Endothelial cell of umbilical vein (primary cell): ENCODE results near the gene C12orf43. TPM values are rescaled to one million over a fixed set of nuclear protein-coding genes. Genes with fewer than 3 reads are reported as not detected.

Experiments
- BruUV-seq: library from RNA; stranded (reverse); fragments of 400-500 nt; replicated peaks from 2 replicates; lab custom pipeline; 2021; lab: Mats Ljungman, UMichigan
- CTCF ChIA-PET: fragments of 300-600, 350-600 bp; sonication (Branson Sonifier 250); formaldehyde crosslinking; loops from one replicate; lab custom pipeline; 2021; ENCODE audit warnings: antibody characterized with exemption, inconsistent platforms; lab: Charles Lee
- POLR2A ChIA-PET: fragments of 300-600, 350-600 bp; sonication (Branson Sonifier 250); formaldehyde crosslinking; loops from one replicate; lab custom pipeline; 2021; ENCODE audit warnings: antibody characterized with exemption, inconsistent platforms; lab: Charles Lee
- DNase-seq: peaks from one replicate; pipeline ENCODE4 v3.0.0-alpha.2; 2011; ENCODE audit warnings: low read depth, low spot score
- FAIRE-seq: peaks from 2 replicates; lab custom pipeline; 2011; peaks lifted over from hg19 to GRCh38; lab: Jason Lieb, UNC
- H2AFZ ChIP-seq: 2 replicates; pipeline ENCODE4 v1.6.0; 2012; ENCODE audit warnings: low read depth, low read length, control low read depth, inconsistent platforms
- H3K27ac ChIP-seq: 2 replicates; pipeline ENCODE4 v1.5.1; 2011; ENCODE audit warnings: low read depth, mild to moderate bottlenecking, control low read depth, low read length, moderate library complexity; ENCODE audit not compliant: insufficient read depth
- H3K27me3 ChIP-seq, 2 experiments: 2 replicates each; pipeline versions ENCODE4 v1.6.0 to v1.6.1; 2011; ENCODE audit warnings: low read length in 2 of 2, mixed read lengths in 1 of 2; ENCODE audit not compliant: control insufficient read depth in 2 of 2, insufficient read depth in 2 of 2
- H3K36me3 ChIP-seq, 2 experiments: 2 replicates in 1 of 2; 3 replicates in 1 of 2; pipeline ENCODE4 v1.5.1; 2011; ENCODE audit warnings: low read length in 2 of 2, mild to moderate bottlenecking in 1 of 2, moderate library complexity in 1 of 2; ENCODE audit not compliant: control insufficient read depth in 2 of 2, insufficient read depth in 2 of 2; ENCODE audit errors: extremely low read depth in 1 of 2
- H3K4me1 ChIP-seq: 3 replicates; pipeline ENCODE4 v1.5.1; 2011; ENCODE audit warnings: mild to moderate bottlenecking, low read length; ENCODE audit not compliant: control insufficient read depth, insufficient read depth; ENCODE audit errors: extremely low read depth
- H3K4me2 ChIP-seq: 2 replicates; pipeline ENCODE4 v1.6.1; 2011; ENCODE audit warnings: low read length, control low read depth, mixed read lengths; ENCODE audit not compliant: insufficient read depth
- H3K4me3 ChIP-seq, 3 experiments: fragments of 200-600 bp in 1 of 3; sonication (generic), shearing (Covaris generic) in 1 of 3; replicated peaks in 1 of 3; 2 replicates each; pipeline ENCODE4 v1.5.1; 2011 to 2016; ENCODE audit warnings: control low read depth in 3 of 3, low read length in 3 of 3, mild to moderate bottlenecking in 2 of 3, inconsistent platforms in 1 of 3, low read depth in 1 of 3, moderate library complexity in 1 of 3; ENCODE audit not compliant: insufficient read depth in 1 of 3
- H3K79me2 ChIP-seq: 2 replicates; pipeline ENCODE4 v1.6.0; 2012; ENCODE audit warnings: low read length, inconsistent platforms; ENCODE audit not compliant: control insufficient read depth, insufficient read depth
- H3K9ac ChIP-seq: replicated peaks from 2 replicates; pipeline ENCODE3; 2011; ENCODE audit warnings: low read length, control low read depth; ENCODE audit not compliant: insufficient read depth; ENCODE audit errors: extremely low read depth
- H3K9me1 ChIP-seq: replicated peaks from 3 replicates; pipeline ENCODE4 v1.6.0; 2011; ENCODE audit warnings: mild to moderate bottlenecking, low read length; ENCODE audit not compliant: control insufficient read depth, insufficient read depth; ENCODE audit errors: extremely low read depth
- H3K9me3 ChIP-seq: replicated peaks from 2 replicates; pipeline ENCODE4 v1.5.1; 2012; ENCODE audit warnings: low read length, inconsistent platforms; ENCODE audit not compliant: control insufficient read depth, insufficient read depth
- H4K20me1 ChIP-seq: replicated peaks from 2 replicates; pipeline ENCODE3; 2011; ENCODE audit warnings: mild to moderate bottlenecking, low read length; ENCODE audit not compliant: control insufficient read depth, insufficient read depth; ENCODE audit errors: extremely low read depth
- CTCF ChIP-seq, 2 donors: IDR thresholded peaks; 1 replicate in 1 of 2; 2 replicates in 1 of 2; pipeline ENCODE4 v1.5.1; 2011; ENCODE audit warnings: low read length in 2 of 2, mild to moderate bottlenecking in 2 of 2, moderate library complexity in 2 of 2, control low read depth in 1 of 2, inconsistent platforms in 1 of 2, low read depth in 1 of 2; ENCODE audit not compliant: insufficient read depth in 1 of 2; ENCODE audit errors: extremely low read depth in 1 of 2
- EZH2 ChIP-seq: IDR thresholded peaks from 2 replicates; pipeline ENCODE4 v1.6.1; 2012; ENCODE audit warnings: borderline replicate concordance, low read depth, mild to moderate bottlenecking, moderate library complexity, low read length, inconsistent platforms; ENCODE audit not compliant: severe bottlenecking
- FOS ChIP-seq: IDR thresholded peaks from 2 replicates; pipeline ENCODE4 v1.6.1; 2011; ENCODE audit warnings: mild to moderate bottlenecking, low read length, moderate library complexity, borderline replicate concordance; ENCODE audit not compliant: insufficient read depth
- GATA2 ChIP-seq: IDR thresholded peaks from 2 replicates; pipeline ENCODE4 v1.7.0; 2011; ENCODE audit warnings: low read depth, mild to moderate bottlenecking, moderate library complexity, mixed read lengths, low read length; ENCODE audit not compliant: insufficient read length, insufficient read depth
- JUN ChIP-seq: IDR thresholded peaks from 2 replicates; pipeline ENCODE4 v1.6.1; 2011; ENCODE audit warnings: borderline replicate concordance, low read depth; ENCODE audit not compliant: insufficient read length, insufficient read depth
- MAX ChIP-seq: IDR thresholded peaks from 2 replicates; pipeline ENCODE4 v1.6.1; 2011; ENCODE audit not compliant: insufficient read depth, insufficient read length
- MYC ChIP-seq: IDR thresholded peaks from one replicate; pipeline ENCODE4 v1.6.1; 2011; ENCODE audit warnings: mild to moderate bottlenecking, low read depth, low read length
- POLR2A ChIP-seq: IDR thresholded peaks from 2 replicates; pipeline ENCODE4 v1.6.1; 2012; ENCODE audit warnings: low read depth, mild to moderate bottlenecking, control low read depth, low read length
- POLR2AphosphoS5 ChIP-seq: IDR thresholded peaks from 2 replicates; pipeline ENCODE4 v1.6.1; 2012; ENCODE audit warnings: low read depth, mild to moderate bottlenecking, control low read depth, low read length, moderate library complexity; ENCODE audit not compliant: insufficient read depth
- dilution Hi-C: fragments of 300-500 bp; cut with MboI; formaldehyde crosslinking; loops from one replicate; pipeline ENCODE4 v1.15.0; 2019; ENCODE audit warnings: low sequenced_read_pairs; ENCODE audit not compliant: extremely low pct_ligation_motif_present
- intact Hi-C: fragments of 100-400 bp; cut with micrococcal nuclease; formaldehyde crosslinking; loops from one replicate; pipeline ENCODE4 v1.10.0; 2022
- polyA plus RNA-seq, 4 experiments: library from polyadenylated mRNA; depleted of rRNA in 3 of 4; stranded (reverse) in 3 of 4; unstranded in 1 of 4; fragments of >200 nt; gene quantifications; 2 replicates each; pipeline versions ENCODE4 v1.2.1 to v1.2.3, GENCODE V29; 2011 to 2012; ENCODE audit warnings: missing spikeins in 1 of 4
- total RNA-seq: library from RNA; stranded (reverse); gene quantifications from 2 replicates; pipeline ENCODE4 v1.2.3, GENCODE V29; 2021

Gene C12orf43
- total and polyA plus RNA-seq, 2 donors (not counting 3 experiments of a cell fraction or from before 2014, with no cell fraction given): 12.3 to 24.7 TPM

DNA sequence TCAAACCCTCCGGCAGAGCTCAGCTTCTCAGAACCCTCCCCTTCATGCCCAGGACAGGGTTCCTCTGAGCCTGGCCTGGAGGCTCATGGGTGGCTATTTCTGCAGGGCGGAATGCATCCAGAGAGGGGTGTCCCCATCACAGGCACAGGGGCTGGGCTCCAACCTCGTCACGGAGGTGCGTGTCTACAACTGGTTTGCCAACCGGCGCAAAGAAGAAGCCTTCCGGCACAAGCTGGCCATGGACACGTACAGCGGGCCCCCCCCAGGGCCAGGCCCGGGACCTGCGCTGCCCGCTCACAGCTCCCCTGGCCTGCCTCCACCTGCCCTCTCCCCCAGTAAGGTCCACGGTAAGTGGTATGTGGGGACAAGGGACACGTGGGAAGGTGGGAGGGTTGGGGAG, 22.2 kb downstream of the C12orf43 start:
- Histone ChIP-seq H3K27ac (no peak overlapping the region), H3K9me1 (no peaks in the 10 kb centered on the region), H3K36me3 (no peaks in the 10 kb centered on the region), H3K4me2 (no peak overlapping the region), H3K79me2 (no peaks in the 10 kb centered on the region), H4K20me1 (no peaks in the 10 kb centered on the region), H3K27me3 (peaks cover 3 to 8% of the 10 kb centered on the region in 2 experiments), H3K4me3 (no peak overlapping the region), H3K9me3 (no peaks in the 10 kb centered on the region), H2AFZ (no peak overlapping the region), H3K9ac (no peak overlapping the region), H3K4me1 (no peaks in the 10 kb centered on the region)
- FAIRE-seq: no peak
- POLR2A ChIA-PET: no interaction called here
- CTCF ChIA-PET: interaction anchor here (3.1 kb wide), 1 partner anchor 22 kb away, joined by 12 read pairs; no protein-coding TSS in a partner anchor
- no peak for DNase-seq
- BruUV-seq: no TSS peak
- dilution Hi-C loops: no loop called here
- intact Hi-C loops: no loop called here
- TF ChIP-seq FOS: no peak
- no peak for TF ChIP-seq GATA2
- TF ChIP-seq EZH2: no peak
- TF ChIP-seq MAX: no peak
- TF ChIP-seq CTCF (IDR thresholded peaks at IDR 0.05; ENCODE audit: extremely low read depth in 1 of 2, insufficient read depth in 1 of 2, low read depth in 1 of 2, low read length in 2 of 2): no peak
- no peak for TF ChIP-seq POLR2A
- TF ChIP-seq POLR2AphosphoS5: no peak
- no peak for TF ChIP-seq JUN
- no peak for TF ChIP-seq MYC
